GM12801 (cell line): Measurements from ENCODE around the gene PLAU.

ENCODE experiments used
- CTCF ChIP-seq: IDR thresholded peaks from one replicate; pipeline ENCODE4 v1.5.1; 2011; ENCODE audit warnings: control low read depth; ENCODE audit not compliant: insufficient read length; ENCODE audit errors: extremely low read depth

The PLAU gene

GRCh38 chr10:73924935-73925334 lies 14.0 kb downstream of the PLAU start:
- TF ChIP-seq CTCF = no peak

- TF ChIP-seq CTCF = no peak
Observed at GRCh38 chr10:73925539-73925938, 14.6 kb downstream of the PLAU start.

GRCh38 chr10:73926152-73926764 lies 15.3 kb downstream of the PLAU start:
- no peak for TF ChIP-seq CTCF

GRCh38 chr10:73931767-73932619 lies 21.1 kb downstream of the PLAU start:
- no peak for TF ChIP-seq CTCF

- no peak for TF ChIP-seq CTCF
Observed at GRCh38 chr10:73932620-73933112, 21.7 kb downstream of the PLAU start.

GRCh38 chr10:73934074-73934473 lies 23.1 kb downstream of the PLAU start:
- no peak for TF ChIP-seq CTCF

GRCh38 chr10:73935895-73936294 lies 25.0 kb downstream of the PLAU start:
- TF ChIP-seq CTCF = no peak
